RWPE1 (cell line): ENCODE measurements around the gene UNC5A.

ENCODE experiments used
- CTCF ChIA-PET: fragments of 350-600 bp; sonication (Branson Sonifier 250); formaldehyde crosslinking; extraction: SDS; loops from one replicate; lab custom pipeline; 2021; lab: Yijun Ruan, JAX
- POLR2A ChIA-PET: fragments of 400-600 bp; formaldehyde crosslinking; extraction: SDS; loops from one replicate; lab custom pipeline; 2020; ENCODE audit warnings: antibody characterized with exemption; ENCODE audit not compliant: low non-redundant PET; lab: Yijun Ruan, JAX
- DNase-seq: peaks from one replicate; pipeline ENCODE4 v3.0.0; 2012; ENCODE audit warnings: low spot score
- H3K27ac ChIP-seq: fragments of 450-650 bp; 2 replicates; pipeline ENCODE4 v1.5.1; 2017
- CTCF ChIP-seq: fragments of 450-650 bp; conservative IDR thresholded peaks from 2 replicates; pipeline ENCODE4 v1.5.1; 2017; ENCODE audit warnings: low read depth, mild to moderate bottlenecking

Gene UNC5A

GRCh38 chr5:176770431-176770830 is 39.9 kb upstream of the UNC5A start:
- ChIA-PET POLR2A (no interaction called here), CTCF (no interaction called here)
- no peak overlapping the region for H3K27ac ChIP-seq
- no peak for TF ChIP-seq CTCF
- no peak for DNase-seq

GRCh38 chr5:176771102-176771845 is 39.1 kb upstream of the UNC5A start:
- CTCF ChIA-PET, result interaction anchor here (0.6 kb wide), 1 partner anchor 82 kb away, joined by 5 read pairs; no protein-coding TSS in a partner anchor

GRCh38 chr5:176772271-176773210 is 37.8 kb upstream of the UNC5A start:
- ChIA-PET CTCF (interaction anchor here (1.0 kb wide), 1 partner anchor 12 kb away, joined by 6 read pairs; no protein-coding TSS in a partner anchor), POLR2A (no interaction called here)
- TF ChIP-seq CTCF, result no peak
- no peak overlapping the region for H3K27ac ChIP-seq
- no peak for DNase-seq

More at GRCh38 chr5:176771102-176771845, 39.1 kb upstream of the UNC5A start:
- POLR2A ChIA-PET, result no interaction called here
- TF ChIP-seq CTCF, result no peak
- H3K27ac ChIP-seq, result no peak overlapping the region
- no peak for DNase-seq

DNA sequence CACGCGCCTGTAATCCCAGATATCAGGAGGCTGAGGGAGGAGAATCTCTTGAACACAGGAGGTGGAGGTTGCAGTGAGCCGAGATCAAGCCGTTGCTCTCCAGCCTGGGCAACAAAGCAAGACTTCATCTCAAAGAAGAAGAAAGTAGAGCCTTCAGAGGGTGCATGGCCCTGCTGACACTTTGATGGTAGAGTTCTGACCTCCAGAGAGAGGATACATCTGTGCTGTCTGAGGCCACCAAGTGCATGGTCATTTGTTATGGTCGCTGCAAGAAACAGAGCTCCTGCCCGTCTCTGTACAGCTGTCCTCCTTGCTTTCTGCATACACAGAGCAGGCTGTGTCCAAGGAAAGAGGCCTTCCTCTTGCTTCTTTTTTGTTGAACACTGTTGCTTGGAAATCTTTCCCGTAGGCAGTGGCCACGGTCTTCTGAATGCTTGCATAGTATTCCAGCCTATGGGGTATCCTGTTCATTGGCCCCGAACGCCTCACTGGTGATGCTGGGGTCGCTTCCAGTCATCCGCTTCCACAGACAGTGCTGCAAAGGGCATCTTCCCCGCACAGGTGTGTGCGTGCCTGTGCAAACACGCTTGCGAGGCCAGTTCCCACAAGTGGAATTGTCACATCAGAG is 36.8 kb upstream of the UNC5A start:
- ChIA-PET POLR2A (no interaction called here), CTCF (no interaction called here)
- DNase-seq, result no peak
- no peak overlapping the region for H3K27ac ChIP-seq
- no peak for TF ChIP-seq CTCF

DNA sequence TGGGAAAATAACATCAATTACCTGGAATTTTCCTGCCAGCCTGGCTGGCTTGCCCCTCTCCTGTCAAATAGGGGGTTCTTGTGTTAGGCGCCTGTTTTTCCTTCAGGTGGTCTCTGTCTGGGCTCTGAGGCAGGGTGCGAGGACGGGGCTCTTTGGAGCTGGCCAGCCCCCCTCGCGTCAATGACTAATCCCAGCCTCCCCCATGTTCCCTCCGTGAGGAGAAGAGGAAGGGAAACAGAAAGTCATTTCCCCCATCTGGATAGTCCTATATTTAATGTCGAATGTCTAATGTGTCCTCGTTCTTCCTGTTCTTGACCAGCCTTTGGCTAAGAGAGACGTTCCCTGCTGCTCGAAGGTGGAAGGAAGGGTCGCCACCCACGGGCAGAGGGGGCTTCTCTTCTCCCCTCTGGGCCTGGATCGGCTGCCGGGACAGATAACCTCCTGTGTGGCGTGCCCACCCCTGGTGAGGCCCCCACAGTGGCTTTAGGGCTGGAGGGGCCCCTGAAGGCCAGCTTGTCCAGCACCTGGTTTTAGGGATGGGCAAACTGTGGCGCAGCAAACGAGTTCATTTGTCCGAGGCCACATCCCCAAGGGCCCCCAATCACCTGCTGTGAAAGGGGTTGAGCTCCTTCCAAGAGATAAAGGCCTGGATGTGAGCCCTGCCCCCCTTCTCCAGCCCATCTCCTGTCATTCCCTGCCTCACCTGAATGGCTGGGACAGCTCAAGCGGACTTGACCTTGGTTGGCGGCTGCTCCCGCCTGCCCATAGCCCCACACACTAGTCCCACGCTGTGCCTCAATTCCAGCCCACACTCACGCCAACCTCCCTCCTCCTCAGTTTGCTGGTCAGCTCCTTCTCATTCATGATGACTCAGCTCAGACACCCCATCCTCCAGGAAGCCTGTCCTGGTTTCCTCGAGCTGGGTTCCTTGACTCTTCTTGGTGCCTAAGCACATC is 35.9 kb upstream of the UNC5A start:
- CTCF ChIA-PET, result interaction anchor here (1.0 to 1.5 kb wide), 2 partner anchors 17 to 114 kb away, joined by 5 to 7 read pairs; no protein-coding TSS in a partner anchor

More for the DNA sequence above, 35.9 kb upstream of the UNC5A start:
- POLR2A ChIA-PET, result no interaction called here
- no peak overlapping the region for H3K27ac ChIP-seq
- no peak for DNase-seq
- no peak for TF ChIP-seq CTCF
